AG04450 (cell line): ENCODE data around the gene OTUD1. TPM values are rescaled to one million over a fixed set of nuclear protein-coding genes. Genes with fewer than 3 reads are reported as not detected.
A peak's percentile ranks its signal among the peaks of the same experiment; 100 is the strongest.
"Not testable (repeated sequence)": the region's sequence is repeated elsewhere in the genome, so short reads cannot be mapped to it uniquely, and the experiment has no call there.

Source experiments
- CTCF ChIA-PET: fragments of 300-600, 350-600 bp; formaldehyde crosslinking; extraction: SDS; loops from one replicate; lab custom pipeline; 2022; ENCODE audit warnings: antibody characterized with exemption, inconsistent platforms; lab: Charles Lee
- POLR2A ChIA-PET: fragments of 350-600 bp; formaldehyde crosslinking; extraction: SDS; loops from one replicate; lab custom pipeline; 2021; ENCODE audit warnings: antibody characterized with exemption, inconsistent platforms; lab: Yijun Ruan, JAX
- DNase-seq: peaks from one replicate; pipeline ENCODE4 v3.0.0-alpha.2; 2011; ENCODE audit warnings: low read depth, low spot score
- H3K27ac ChIP-seq: one replicate; pipeline ENCODE4 v1.5.1; 2012; ENCODE audit warnings: low read depth, low read length, control low read depth
- H3K27me3 ChIP-seq: one replicate; pipeline ENCODE4 v1.6.0; 2012; ENCODE audit warnings: low read length; ENCODE audit not compliant: control insufficient read depth, insufficient read depth
- H3K4me3 ChIP-seq: 2 replicates; pipeline ENCODE4 v1.5.1; 2011; ENCODE audit warnings: mild to moderate bottlenecking, low read depth, low read length, control low read depth
- H3K9me3 ChIP-seq: 2 replicates; pipeline ENCODE4 v1.5.1; 2012; ENCODE audit warnings: low read length; ENCODE audit not compliant: control insufficient read depth, insufficient read depth
- polyA minus RNA-seq: library from RNA; depleted of rRNA, polyadenylated mRNA; stranded (reverse); fragments of >200 nt; gene quantifications from 2 replicates; pipeline ENCODE4 v1.2.3, GENCODE V29; 2011; rRNA and poly(A)+ RNA removed
- polyA plus RNA-seq: library from polyadenylated mRNA; depleted of rRNA; stranded (reverse); fragments of >200 nt; gene quantifications from 2 replicates; pipeline ENCODE4 v1.2.3, GENCODE V29; 2011; rRNA removed
- TF ChIP-seq, protein P1 (sequence below): IDR thresholded peaks from 2 replicates; pipeline ENCODE4 v1.5.1; 2011; ENCODE audit warnings: low read depth, low read length, control low read depth, inconsistent platforms

The OTUD1 gene
- polyA plus RNA-seq: 1.2 and 1.5 TPM in 2 replicates
- polyA minus RNA-seq: 2.2 and 2.3 TPM in 2 replicates

- CTCF ChIA-PET: interaction anchor here (1.0 kb wide), 1 partner anchor 35 kb away, joined by 3 read pairs; no protein-coding TSS in a partner anchor
- TF ChIP-seq, protein P1, sequence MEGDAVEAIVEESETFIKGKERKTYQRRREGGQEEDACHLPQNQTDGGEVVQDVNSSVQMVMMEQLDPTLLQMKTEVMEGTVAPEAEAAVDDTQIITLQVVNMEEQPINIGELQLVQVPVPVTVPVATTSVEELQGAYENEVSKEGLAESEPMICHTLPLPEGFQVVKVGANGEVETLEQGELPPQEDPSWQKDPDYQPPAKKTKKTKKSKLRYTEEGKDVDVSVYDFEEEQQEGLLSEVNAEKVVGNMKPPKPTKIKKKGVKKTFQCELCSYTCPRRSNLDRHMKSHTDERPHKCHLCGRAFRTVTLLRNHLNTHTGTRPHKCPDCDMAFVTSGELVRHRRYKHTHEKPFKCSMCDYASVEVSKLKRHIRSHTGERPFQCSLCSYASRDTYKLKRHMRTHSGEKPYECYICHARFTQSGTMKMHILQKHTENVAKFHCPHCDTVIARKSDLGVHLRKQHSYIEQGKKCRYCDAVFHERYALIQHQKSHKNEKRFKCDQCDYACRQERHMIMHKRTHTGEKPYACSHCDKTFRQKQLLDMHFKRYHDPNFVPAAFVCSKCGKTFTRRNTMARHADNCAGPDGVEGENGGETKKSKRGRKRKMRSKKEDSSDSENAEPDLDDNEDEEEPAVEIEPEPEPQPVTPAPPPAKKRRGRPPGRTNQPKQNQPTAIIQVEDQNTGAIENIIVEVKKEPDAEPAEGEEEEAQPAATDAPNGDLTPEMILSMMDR: peak; percentile 16; the same call in 1 of the 2 replicates
- H3K4me3 ChIP-seq: peak within 1 kb of the TSS; percentile 71
- no peaks in the 10 kb centered on the region for H3K9me3 ChIP-seq
- H3K27ac ChIP-seq: peak within 1 kb of the TSS; percentile 78
- no peaks in the 10 kb centered on the region for H3K27me3 ChIP-seq
- DNase-seq: peak; percentile 77
- POLR2A ChIA-PET: interaction anchor here (0.6 to 1.3 kb wide), 5 partner anchors 30 to 124 kb away, joined by 3 to 6 read pairs (median 3); partner anchors contain the start of gene C10orf67
Observed at GRCh38 chr10:23438547-23439451, at the start of gene OTUD1. TSS of gene OTUD1 (plus strand) at chr10:23439075. CDS start at chr10:23439458, 383 bp downstream.

GRCh38 chr10:23390408-23390807, 48.5 kb upstream of the OTUD1 start:
- H3K9me3 ChIP-seq, H3K27ac ChIP-seq, POLR2A ChIA-PET, H3K4me3 ChIP-seq, CTCF ChIA-PET, DNase-seq, H3K27me3 ChIP-seq: not testable (repeated sequence)

GRCh38 chr10:23390809-23391208, 48.1 kb upstream of the OTUD1 start:
- CTCF ChIA-PET: no interaction called here
- Histone ChIP-seq H3K4me3 (no peak overlapping the region), H3K9me3 (no peaks in the 10 kb centered on the region), H3K27ac (no peak overlapping the region), H3K27me3 (no peaks in the 10 kb centered on the region)
- TF ChIP-seq, protein P1: no peak
- POLR2A ChIA-PET: no interaction called here
- no peak for DNase-seq

DNA sequence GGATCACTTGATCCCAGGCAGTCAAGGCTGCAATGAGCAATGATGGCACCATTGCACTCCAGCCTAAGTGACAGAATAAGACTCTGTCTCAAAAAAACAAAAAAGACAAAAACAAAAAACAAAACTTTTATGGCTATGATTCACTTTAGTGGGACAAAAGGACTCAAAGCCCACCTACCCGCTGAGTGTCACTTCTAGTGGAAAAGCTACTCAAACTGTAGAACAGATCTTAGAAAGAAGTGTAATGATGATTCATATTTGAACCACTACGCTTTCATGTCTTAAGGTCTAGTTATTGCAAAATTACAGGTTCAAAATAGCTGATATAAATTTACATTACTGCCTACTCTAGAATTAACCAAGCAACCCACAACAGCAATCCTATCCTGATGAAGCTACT, 47.1 kb upstream of the OTUD1 start:
- Histone ChIP-seq H3K27me3 (no peaks in the 10 kb centered on the region), H3K9me3 (no peaks in the 10 kb centered on the region), H3K4me3 (no peak overlapping the region), H3K27ac (no peak overlapping the region)
- CTCF ChIA-PET: no interaction called here
- TF ChIP-seq, protein P1: no peak
- no peak for DNase-seq
- POLR2A ChIA-PET: interaction anchor here (0.6 kb wide), 1 partner anchor 23 kb away, joined by 3 read pairs; no protein-coding TSS in a partner anchor

GRCh38 chr10:23395017-23395416, 43.9 kb upstream of the OTUD1 start:
- H3K9me3 ChIP-seq: no peaks in the 10 kb centered on the region
- H3K4me3 ChIP-seq: no peak overlapping the region
- CTCF ChIA-PET: interaction anchor here (1.2 kb wide), 1 partner anchor 100 kb away, joined by 3 read pairs; no protein-coding TSS in a partner anchor
- no peak for DNase-seq
- H3K27ac ChIP-seq: no peak overlapping the region
- POLR2A ChIA-PET: no interaction called here
- no peaks in the 10 kb centered on the region for H3K27me3 ChIP-seq
- TF ChIP-seq, protein P1: no peak
